H9 (cell line): ENCODE data around the gene POLR3H. TPM values are rescaled to one million over a fixed set of nuclear protein-coding genes. Genes with fewer than 3 reads are reported as not detected.

Source experiments
- DNase-seq: peaks from one replicate; pipeline ENCODE4 v3.0.0-alpha.2; 2017
- H2AFZ ChIP-seq: one replicate; pipeline ENCODE4 v1.6.1; 2013; ENCODE audit warnings: mild to moderate bottlenecking, low read length, control low read depth, moderate library complexity
- H2AK5ac ChIP-seq: 2 replicates; pipeline ENCODE4 v1.6.1; 2013; ENCODE audit warnings: low read length, control low read depth, mixed read lengths; ENCODE audit not compliant: insufficient read length
- H2BK120ac ChIP-seq: one replicate; pipeline ENCODE4 v1.6.1; 2013; ENCODE audit warnings: low read depth, mild to moderate bottlenecking, low read length, control low read depth, inconsistent platforms; ENCODE audit not compliant: poor library complexity, severe bottlenecking
- H2BK12ac ChIP-seq: 2 replicates; pipeline ENCODE4 v1.6.1; 2013; ENCODE audit warnings: low read length, control low read depth, mixed read lengths, low read depth; ENCODE audit not compliant: insufficient read length
- H2BK15ac ChIP-seq: 2 replicates; pipeline ENCODE4 v1.6.1; 2013; ENCODE audit warnings: low read depth, low read length, control low read depth
- H2BK20ac ChIP-seq: one replicate; pipeline ENCODE4 v1.6.1; 2013; ENCODE audit warnings: low read depth, mild to moderate bottlenecking, low read length, control low read depth, inconsistent platforms; ENCODE audit not compliant: poor library complexity, severe bottlenecking
- H2BK5ac ChIP-seq: 2 replicates; pipeline ENCODE4 v1.6.1; 2013; ENCODE audit warnings: low read length, control low read depth, mixed read lengths; ENCODE audit not compliant: insufficient read length
- H3K14ac ChIP-seq: 2 replicates; pipeline ENCODE4 v1.6.1; 2013; ENCODE audit warnings: low read length, control low read depth; ENCODE audit not compliant: insufficient read depth
- H3K18ac ChIP-seq: 2 replicates; pipeline ENCODE4 v1.6.1; 2013; ENCODE audit warnings: low read depth, mild to moderate bottlenecking, mixed read lengths, low read length, control low read depth; ENCODE audit not compliant: insufficient read length
- H3K23ac ChIP-seq: 2 replicates; pipeline ENCODE4 v1.6.1; 2013; ENCODE audit warnings: low read length, control low read depth, mixed read lengths, low read depth; ENCODE audit not compliant: insufficient read length
- H3K23me2 ChIP-seq: 2 replicates; pipeline ENCODE4 v1.6.1; 2013; ENCODE audit warnings: low read depth, mild to moderate bottlenecking, mixed read lengths, low read length, control low read depth; ENCODE audit not compliant: insufficient read length, poor library complexity, severe bottlenecking
- H3K27ac ChIP-seq: 2 replicates; pipeline ENCODE4 v1.5.1; 2013; ENCODE audit warnings: low read length, control low read depth, mixed read lengths, low read depth; ENCODE audit not compliant: insufficient read length
- H3K27me3 ChIP-seq: 2 replicates; pipeline ENCODE4 v1.6.1; 2013; ENCODE audit warnings: low read length, control low read depth, inconsistent platforms; ENCODE audit not compliant: insufficient read depth
- H3K4ac ChIP-seq: 2 replicates; pipeline ENCODE4 v1.6.1; 2013; ENCODE audit warnings: low read depth, mild to moderate bottlenecking, control low read depth, inconsistent platforms, low read length, moderate library complexity
- H3K4me1 ChIP-seq: 2 replicates; pipeline ENCODE4 v1.6.1; 2013; ENCODE audit warnings: low read length, control low read depth, inconsistent platforms; ENCODE audit not compliant: insufficient read depth
- H3K4me2 ChIP-seq: 2 replicates; pipeline ENCODE4 v1.6.1; 2013; ENCODE audit warnings: low read length, control low read depth, mixed read lengths; ENCODE audit not compliant: insufficient read length, insufficient read depth
- H3K56ac ChIP-seq: 2 replicates; pipeline ENCODE4 v1.6.1; 2013; ENCODE audit warnings: low read depth, mild to moderate bottlenecking, mixed read lengths, low read length, control low read depth; ENCODE audit not compliant: insufficient read length
- H3K79me1 ChIP-seq: 2 replicates; pipeline ENCODE4 v1.6.1; 2013; ENCODE audit warnings: low read depth, mild to moderate bottlenecking, moderate library complexity, low read length, control low read depth, inconsistent platforms; ENCODE audit not compliant: insufficient read depth, poor library complexity, severe bottlenecking
- H3K79me2 ChIP-seq: 2 replicates; pipeline ENCODE4 v1.6.1; 2013; ENCODE audit warnings: low read length, control low read depth, inconsistent platforms; ENCODE audit not compliant: insufficient read depth
- H3K9ac ChIP-seq: 2 replicates; pipeline ENCODE4 v1.6.1; 2013; ENCODE audit warnings: low read length, control low read depth, mixed read lengths; ENCODE audit not compliant: insufficient read length; ENCODE audit errors: extremely low read depth
- H3K9me3 ChIP-seq: one replicate; pipeline ENCODE4 v1.6.1; 2013; ENCODE audit warnings: low read depth, low read length, inconsistent platforms; ENCODE audit not compliant: control insufficient read depth
- H3T11ph ChIP-seq: one replicate; pipeline ENCODE4 v1.6.1; 2013; ENCODE audit warnings: mild to moderate bottlenecking, low read length, control low read depth, inconsistent platforms
- H4K20me1 ChIP-seq: one replicate; pipeline ENCODE4 v1.6.1; 2013; ENCODE audit not compliant: control insufficient read depth, insufficient read length, insufficient read depth
- H4K5ac ChIP-seq: 2 replicates; pipeline ENCODE4 v1.6.1; 2013; ENCODE audit warnings: low read depth, mild to moderate bottlenecking, mixed read lengths, low read length, control low read depth; ENCODE audit not compliant: insufficient read length
- H4K8ac ChIP-seq: replicated peaks from 2 replicates; pipeline ENCODE4 v1.6.1; 2013; ENCODE audit warnings: low read length, control low read depth, mixed read lengths, low read depth; ENCODE audit not compliant: insufficient read length
- H4K91ac ChIP-seq: 2 replicates; pipeline ENCODE4 v1.6.1; 2013; ENCODE audit warnings: low read depth, mild to moderate bottlenecking, moderate library complexity, mixed read lengths, low read length, control low read depth; ENCODE audit not compliant: insufficient read length
- H3K27ac Mint-ChIP-seq, 3 experiments: 2 replicates in 2 of 3; 3 replicates in 1 of 3; pipeline ENCODE4 v1.8.0; 2020 to 2021; ENCODE audit warnings: mixed read lengths in 3 of 3, mild to moderate bottlenecking in 1 of 3, moderate library complexity in 1 of 3
- H3K27me3 Mint-ChIP-seq: 2 replicates; pipeline ENCODE4 v1.8.0; 2021; ENCODE audit warnings: low read depth, mild to moderate bottlenecking, moderate library complexity, mixed read lengths
- H3K36me3 Mint-ChIP-seq, 3 experiments: 2 replicates in 2 of 3; 3 replicates in 1 of 3; pipeline ENCODE4 v1.8.0; 2020 to 2021; ENCODE audit warnings: low read depth in 3 of 3, mixed read lengths in 3 of 3; ENCODE audit not compliant: insufficient read depth in 1 of 3
- H3K4me1 Mint-ChIP-seq, 2 experiments: 2 replicates each; pipeline ENCODE4 v1.8.0; 2020; ENCODE audit warnings: mixed read lengths in 2 of 2
- H3K4me3 Mint-ChIP-seq, 2 experiments: 2 replicates in 1 of 2; 3 replicates in 1 of 2; pipeline ENCODE4 v1.8.0; 2020 to 2021; ENCODE audit warnings: mild to moderate bottlenecking in 2 of 2, mixed read lengths in 2 of 2, moderate library complexity in 1 of 2
- H3K9me3 Mint-ChIP-seq, 2 experiments: 2 replicates in 1 of 2; 3 replicates in 1 of 2; pipeline ENCODE4 v1.8.0; 2020; ENCODE audit warnings: mild to moderate bottlenecking in 2 of 2, mixed read lengths in 2 of 2, moderate library complexity in 1 of 2
- CTCF ChIP-seq: fragments of 200-600 bp; sonication (generic); conservative IDR thresholded peaks from 3 replicates; pipeline ENCODE4 v1.8.0; 2021; ENCODE audit warnings: antibody characterized with exemption, mild to moderate bottlenecking
- WGBS: extraction: QIAGEN DNeasy Blood & Tissue Kit; methylation state at CpG from one replicate; pipeline ENCODE4 v1.1.7; 2013; ENCODE audit warnings: missing lambda C conversion rate, low lambda C conversion rate, mixed read lengths; ENCODE audit not compliant: insufficient read length; ENCODE audit errors: extremely low coverage; 5-methylcytosine and 5-hydroxymethylcytosine counted together
- total RNA-seq: library from RNA; stranded (reverse); gene quantifications from 2 replicates; pipeline ENCODE4 v1.2.1, GENCODE V29; 2021

POLR3H gene
- total RNA-seq, 1 experiment from 2014 or later: 68.2 TPM

GRCh38 chr22:41584881-41585280 is 40.6 kb upstream of the POLR3H start:
- peaks cover 3% of the 10 kb centered on the region for H3K27me3 Mint-ChIP-seq
- Histone ChIP-seq H2BK120ac (no peak overlapping the region), H3K27ac (no peak overlapping the region), H3K18ac (no peak overlapping the region), H2BK20ac (no peak overlapping the region), H3K9ac (no peak overlapping the region), H3K9me3 (no peaks in the 10 kb centered on the region), H3K56ac (no peak overlapping the region), H2BK12ac (no peak overlapping the region), H2BK15ac (no peak overlapping the region), H4K8ac (no peak overlapping the region), H3K79me1 (no peaks in the 10 kb centered on the region), H2AFZ (no peak overlapping the region), H4K5ac (no peak overlapping the region), H3K4me2 (no peak overlapping the region), H3K79me2 (no peaks in the 10 kb centered on the region), H3K23me2 (peaks cover 5% of the 10 kb centered on the region), H3T11ph (no peak overlapping the region), H4K91ac (no peak overlapping the region), H3K14ac (no peak overlapping the region), H3K27me3 (no peaks in the 10 kb centered on the region), H3K4ac (no peak overlapping the region), H4K20me1 (no peaks in the 10 kb centered on the region), H2AK5ac (no peak overlapping the region), H3K4me1 (no peaks in the 10 kb centered on the region), H2BK5ac (no peak overlapping the region), H3K23ac (no peak overlapping the region)
- TF ChIP-seq CTCF: no peak
- H3K4me3 Mint-ChIP-seq: no peak overlapping the region
- 0 out of 7 replicates have a peak overlapping the region, but pooled peaks of 1 of the 3 experiments have one; percentile 24 for H3K27ac Mint-ChIP-seq
- H3K4me1 Mint-ChIP-seq: peaks cover 6 to 16% of the 10 kb centered on the region in 2 experiments
- H3K36me3 Mint-ChIP-seq: peaks cover 0 to 14% (median 4%) of the 10 kb centered on the region in 3 experiments; a peak in 4 of 7 replicates
- no CpG with 5 or more reads among the region's 6 CpGs for WGBS
- H3K9me3 Mint-ChIP-seq: no peaks in the 10 kb centered on the region
- no peak for DNase-seq
